ENCODE results near the gene PTBP1.

The PTBP1 gene

DNA sequence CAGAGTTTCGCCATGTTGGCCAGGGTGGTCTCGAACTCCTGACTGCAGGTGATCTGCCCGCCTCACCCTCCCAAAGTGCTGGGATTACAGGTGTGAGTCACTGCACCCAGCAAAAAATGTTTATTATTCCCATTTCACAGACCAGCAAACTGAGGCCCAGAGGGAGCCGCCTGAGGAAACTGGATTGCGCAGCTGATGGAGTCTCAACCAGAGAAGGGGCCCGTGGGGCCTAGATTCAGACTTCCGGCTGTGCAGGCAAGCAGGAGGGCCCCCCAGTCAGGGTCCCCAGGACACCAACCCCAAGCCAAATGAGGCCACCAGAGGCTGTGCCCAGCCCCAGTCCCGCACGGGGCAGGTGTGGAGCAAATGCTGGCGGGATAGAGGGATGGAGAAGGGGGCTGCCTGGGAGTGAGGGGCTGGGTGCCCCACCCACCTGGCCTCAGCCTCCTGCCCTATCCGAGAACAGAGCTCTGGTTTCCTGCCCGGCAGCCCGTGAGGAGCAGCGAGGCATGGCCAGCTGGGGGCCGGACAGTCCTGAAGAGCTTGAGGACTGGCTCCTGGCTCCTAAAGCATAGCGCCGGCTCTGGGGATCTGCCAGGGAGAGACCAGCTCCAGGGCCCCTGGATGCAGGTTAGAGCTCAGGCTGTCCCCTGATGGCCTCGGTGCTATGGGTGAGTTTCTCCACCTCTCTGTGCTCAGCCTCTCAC lies 24.4 kb upstream of the PTBP1 start:
- DNase-seq (ENCODE audit: low read depth) = no peak

DNA sequence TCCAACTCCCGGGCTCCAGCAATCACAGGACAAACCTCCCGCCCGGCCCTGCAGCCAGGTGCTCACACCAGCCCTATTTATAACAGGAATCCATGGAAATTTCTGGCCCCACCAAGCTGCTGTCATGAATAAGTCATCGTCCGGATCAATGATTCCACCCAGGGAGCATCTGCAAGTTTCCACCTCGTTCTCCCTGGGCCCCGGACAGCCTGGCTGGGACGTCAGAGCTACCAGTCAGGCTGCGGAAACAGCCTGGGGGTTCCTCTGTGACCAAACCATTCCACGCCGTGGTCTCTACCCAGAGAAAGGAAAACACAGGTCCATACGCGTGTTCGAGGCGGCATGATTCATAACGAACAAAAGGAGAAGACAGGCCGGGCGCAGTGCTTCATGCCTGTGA lies 20.7 kb upstream of the PTBP1 start:
- DNase-seq (ENCODE audit: low read depth) = no peak

DNA sequence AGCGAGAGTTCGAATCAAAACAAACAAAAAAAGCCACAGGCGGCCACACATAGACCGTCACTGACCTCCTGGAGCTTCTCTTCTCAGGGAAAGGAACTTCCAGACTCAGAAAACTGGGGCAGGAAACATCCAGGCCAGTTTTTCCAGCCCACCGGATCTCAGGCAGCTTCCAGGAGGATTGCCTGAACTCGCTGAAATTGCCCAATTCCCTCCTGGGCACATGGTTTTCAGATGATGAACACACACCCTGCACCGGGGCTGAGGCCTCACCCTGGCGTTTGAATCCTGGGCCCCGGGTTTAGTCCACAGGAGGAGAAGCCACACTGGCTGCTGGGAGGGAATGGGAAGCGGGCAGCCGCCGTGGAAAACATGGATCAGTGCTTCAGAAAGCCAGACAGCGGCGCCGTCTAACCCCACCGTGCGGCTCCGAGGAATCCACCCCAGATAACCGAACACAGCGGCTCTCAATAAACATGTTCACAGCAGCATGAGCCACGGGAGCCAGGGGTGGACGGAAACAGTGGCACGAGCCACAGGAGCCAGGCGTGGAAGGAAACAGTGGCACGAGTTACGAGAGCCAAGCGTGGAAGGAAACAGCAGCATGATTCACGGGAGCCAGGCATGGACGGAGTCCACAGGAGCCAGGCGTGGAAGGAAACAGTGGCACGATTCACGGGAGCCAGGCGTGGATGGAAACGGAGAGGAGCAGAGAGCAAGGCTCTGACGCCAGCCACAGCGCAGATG lies 18.2 kb upstream of the PTBP1 start:
- peak; percentile 96 for DNase-seq (ENCODE audit: low read depth)

DNA sequence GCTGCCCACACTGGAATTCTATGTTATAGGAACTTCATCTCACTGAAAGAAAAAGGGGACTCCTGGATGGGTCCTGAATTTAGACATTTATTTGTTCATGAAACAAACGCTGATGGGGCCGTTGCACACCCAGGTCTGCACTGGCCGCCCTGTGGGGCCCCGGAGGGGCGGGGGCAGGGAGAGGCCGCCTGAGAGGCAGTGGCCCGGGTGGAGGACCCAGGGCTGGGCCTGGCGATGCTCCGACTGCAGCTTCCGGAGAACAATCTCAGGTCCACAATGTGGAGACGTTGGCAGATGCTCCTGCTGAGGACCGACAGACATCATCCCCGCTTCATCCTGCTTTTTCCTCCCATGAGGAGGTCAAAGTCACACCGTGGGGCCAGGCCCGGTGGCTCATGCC lies 16.3 kb upstream of the PTBP1 start:
- no peak for DNase-seq (ENCODE audit: low read depth)

DNA sequence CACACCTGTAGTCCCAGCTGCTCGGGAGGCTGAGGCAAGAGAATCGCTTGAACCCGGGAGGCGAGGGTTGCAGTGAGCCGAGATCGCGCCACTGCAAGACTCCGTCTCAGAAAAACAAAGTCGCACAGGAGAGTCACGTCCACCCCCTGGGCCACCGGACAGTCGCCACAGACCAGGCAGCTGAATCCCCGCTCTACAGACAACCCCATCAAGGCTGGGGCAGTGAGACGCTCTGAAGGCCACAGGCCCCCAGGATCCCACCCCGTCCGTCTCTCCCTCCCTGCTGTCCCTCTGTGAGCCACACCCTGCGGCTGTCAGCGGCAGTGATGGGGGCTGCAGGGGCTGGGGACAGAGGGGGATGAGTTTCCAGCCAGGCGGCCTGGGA lies 15.5 kb upstream of the PTBP1 start:
- DNase-seq (ENCODE audit: low read depth) = no peak

DNA sequence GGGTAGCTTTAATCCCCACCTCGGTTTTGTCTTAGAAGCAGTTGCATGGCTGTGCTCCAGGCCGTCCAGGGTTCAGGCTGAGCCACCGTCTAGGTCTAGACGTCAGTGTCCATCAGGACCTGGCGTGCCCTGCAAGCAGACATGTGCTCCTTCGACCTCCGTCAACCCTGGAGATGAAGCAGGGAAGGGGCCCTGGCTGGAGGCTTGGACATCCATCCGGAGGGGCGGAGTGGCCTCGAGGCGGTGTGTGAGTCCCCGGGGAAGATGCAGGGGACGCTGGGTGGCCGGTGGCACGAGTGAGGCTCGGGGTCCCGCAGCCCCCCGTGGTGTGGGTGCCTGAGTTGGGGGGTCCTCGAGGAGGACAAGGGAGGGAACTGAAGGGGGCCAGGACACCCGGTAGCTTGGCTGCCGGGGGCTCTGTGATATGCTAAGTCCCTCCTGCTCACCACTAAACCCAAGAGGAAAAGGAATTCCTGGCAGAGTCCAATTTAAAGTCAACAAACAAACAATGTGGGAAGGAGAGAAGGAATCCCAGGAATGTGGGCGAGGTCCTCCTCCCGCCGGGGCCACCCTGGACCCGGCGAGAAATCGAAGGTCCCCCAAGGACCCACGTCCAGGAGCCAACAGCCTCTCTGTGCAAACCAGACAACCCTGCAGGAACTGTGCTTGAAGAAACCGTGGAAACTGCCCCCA lies 14.9 kb upstream of the PTBP1 start:
- DNase-seq (ENCODE audit: low read depth) = no peak

DNA sequence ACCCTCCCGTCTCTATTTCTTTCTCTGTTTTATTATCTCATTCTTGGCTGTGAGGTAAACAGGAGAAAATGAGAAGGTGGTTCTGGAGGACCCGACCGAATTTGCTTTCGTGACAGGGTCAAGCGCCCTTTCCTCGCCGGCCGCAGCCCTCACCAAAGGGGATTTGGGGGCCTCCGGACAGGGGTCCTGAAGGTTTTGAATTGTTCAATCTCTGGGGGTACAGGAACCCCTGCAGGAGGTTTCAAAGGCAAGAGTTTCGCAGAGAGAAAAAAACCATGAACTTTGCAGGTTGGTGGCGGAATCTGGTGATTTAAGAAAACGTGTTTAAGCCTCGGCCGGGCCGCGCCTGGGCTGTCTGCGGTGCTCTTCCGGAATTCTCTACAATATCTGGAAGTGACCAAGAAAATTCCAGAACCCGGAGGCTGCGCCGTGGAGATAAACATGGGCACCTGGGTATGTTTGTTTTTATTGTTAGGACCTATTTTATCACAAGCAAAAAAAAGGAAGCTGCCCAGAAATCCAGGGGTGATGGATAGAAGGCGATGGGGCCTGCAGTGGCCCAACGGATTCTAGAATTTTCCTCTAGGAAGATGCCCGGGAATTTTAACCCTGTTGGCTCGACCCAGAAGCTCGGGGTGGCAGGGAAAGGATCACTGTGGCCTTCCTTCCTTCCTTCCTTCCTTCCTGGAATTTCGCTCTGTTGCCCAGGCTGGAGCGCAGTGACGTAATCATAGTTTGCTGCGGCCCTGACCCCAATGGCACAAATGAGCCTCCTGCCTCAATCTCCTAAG lies 14.2 kb upstream of the PTBP1 start:
- DNase-seq (ENCODE audit: low read depth) = no peak

DNA sequence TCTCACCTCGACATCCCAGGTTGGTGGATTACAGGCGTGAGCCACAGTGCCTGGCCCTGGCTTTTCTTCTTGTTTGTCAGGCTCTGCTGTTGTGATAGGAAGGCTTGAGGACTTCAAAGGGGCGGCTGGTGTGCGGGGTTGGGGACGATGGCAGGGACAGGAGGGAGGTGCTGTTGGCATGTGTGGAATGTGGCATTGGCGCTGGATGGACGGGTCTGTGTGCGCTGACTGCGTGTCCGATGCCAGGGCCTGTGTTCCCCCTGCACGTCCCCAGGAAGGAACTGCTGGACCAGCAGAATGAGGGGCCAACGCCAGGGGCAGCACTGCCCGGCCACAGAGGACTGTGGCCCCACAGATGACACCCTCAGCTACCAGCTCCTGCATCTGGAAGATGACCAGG lies 12.7 kb upstream of the PTBP1 start:
- no peak for DNase-seq (ENCODE audit: low read depth)

DNA sequence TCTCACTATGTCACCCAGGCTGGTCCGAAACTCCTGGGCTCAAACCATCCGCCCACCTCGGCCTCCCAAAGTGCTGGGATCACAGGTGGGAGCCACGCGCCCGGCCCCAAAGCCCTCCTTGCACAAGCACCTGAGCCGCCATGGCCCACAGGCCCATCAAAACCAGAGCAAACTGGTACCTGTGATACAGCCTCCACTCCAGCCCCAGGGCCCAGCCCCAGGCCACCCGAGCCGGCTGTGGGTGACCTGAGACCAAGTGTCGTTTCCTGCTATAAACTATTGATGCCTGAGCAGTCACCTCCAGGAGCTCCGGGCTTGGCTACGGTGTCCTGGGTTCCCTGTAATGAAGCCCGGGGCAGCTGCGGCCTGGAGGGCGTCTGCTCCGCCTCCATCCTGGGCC lies 9.7 kb upstream of the PTBP1 start:
- DNase-seq (ENCODE audit: low read depth) = no peak

DNA sequence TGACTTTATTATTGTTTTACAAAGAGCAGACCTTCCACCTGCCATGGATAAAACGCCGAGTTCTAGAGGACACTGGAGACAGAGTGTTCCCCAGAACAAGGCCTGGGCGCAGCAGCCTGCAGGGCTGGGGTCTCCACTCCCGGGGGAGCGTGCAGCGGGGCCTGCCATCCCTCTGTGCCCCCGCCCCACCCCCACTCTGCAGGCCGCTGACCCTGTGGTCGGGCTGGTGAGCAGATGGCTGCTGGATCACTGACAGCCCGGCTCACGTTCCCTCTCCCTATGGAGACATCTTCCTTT lies 8.6 kb upstream of the PTBP1 start:
- no peak for DNase-seq (ENCODE audit: low read depth)

DNA sequence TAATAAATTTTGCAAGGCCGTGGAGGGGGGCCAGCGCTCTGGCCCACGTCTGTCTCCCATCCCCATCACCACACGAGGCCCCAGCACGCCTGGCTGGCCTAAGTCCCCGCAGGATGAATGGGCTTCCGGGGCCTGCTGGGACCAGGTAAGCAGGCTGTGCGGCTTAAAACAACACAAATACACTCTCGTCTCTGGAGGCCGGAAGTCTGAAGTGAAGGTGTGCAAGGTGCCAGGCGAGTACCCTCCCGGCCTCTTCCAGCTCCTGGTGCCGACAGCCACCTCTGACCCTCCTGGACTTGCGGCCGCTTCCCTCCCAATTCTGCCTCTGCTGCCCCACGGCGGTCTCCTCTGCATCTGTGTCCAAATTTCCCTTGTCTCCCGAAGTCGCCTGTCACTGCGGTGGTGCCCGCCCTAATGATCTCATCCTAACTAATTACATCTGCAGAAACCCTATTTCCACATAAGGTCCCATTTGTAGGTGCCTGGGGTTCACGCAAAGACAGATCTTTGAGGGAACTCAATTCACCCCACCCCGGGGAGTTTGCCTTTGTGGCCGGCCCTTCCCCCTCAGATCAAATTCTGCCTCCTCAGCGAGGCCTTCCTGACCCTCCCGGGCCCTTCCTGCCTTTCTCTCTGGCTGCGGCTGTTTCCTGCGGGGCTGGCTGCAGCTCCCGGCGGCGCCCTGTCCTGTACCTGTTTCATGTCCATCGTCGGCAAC lies 8.1 kb upstream of the PTBP1 start:
- DNase-seq (ENCODE audit: low read depth) = no peak

DNA sequence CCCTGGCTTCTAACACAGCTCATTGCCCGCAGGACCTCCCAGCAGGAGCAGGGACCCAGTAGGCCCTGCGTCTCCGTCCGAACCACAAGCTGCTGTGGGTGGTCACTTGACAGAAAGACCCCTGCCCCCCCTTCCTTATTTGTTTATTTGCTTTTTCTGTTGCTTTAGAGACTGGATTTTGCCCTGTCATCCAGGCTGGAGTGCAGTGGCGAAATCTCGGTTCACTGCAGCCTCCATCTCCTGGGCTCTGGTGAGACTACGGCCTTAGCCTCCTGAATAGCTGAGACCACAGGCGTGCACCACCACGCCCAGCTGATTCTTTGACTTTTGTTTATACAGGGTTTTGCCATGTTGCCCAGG lies 7.6 kb upstream of the PTBP1 start:
- DNase-seq (ENCODE audit: low read depth) = no peak

DNA sequence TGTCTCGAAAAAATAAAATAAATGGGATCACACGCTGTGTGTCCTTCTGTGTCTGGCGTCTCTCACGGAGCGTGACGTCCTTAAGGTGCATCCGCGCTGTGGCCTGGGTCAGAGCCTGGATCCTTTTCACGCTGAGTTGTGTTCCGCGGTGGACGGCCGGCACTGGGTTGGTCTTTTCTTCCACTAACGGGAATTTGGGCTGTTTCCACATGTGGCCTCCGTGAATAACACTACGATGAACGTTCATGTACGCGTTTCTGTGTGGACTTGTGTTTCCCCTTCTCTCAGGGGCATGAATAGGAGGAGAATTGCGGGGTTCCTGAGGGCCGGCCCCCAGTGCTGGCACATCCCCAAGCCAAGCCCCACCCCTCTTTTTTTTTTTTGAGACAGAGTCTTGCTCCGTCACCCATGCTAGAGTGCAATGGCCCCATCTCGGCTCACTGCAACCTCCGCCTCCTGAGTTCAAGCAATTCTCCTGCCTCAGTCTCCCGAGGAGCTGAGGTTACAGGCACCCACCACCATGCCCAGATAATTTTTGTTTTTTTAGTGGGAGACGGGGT lies 6.2 kb upstream of the PTBP1 start:
- DNase-seq (ENCODE audit: low read depth) = no peak

DNA sequence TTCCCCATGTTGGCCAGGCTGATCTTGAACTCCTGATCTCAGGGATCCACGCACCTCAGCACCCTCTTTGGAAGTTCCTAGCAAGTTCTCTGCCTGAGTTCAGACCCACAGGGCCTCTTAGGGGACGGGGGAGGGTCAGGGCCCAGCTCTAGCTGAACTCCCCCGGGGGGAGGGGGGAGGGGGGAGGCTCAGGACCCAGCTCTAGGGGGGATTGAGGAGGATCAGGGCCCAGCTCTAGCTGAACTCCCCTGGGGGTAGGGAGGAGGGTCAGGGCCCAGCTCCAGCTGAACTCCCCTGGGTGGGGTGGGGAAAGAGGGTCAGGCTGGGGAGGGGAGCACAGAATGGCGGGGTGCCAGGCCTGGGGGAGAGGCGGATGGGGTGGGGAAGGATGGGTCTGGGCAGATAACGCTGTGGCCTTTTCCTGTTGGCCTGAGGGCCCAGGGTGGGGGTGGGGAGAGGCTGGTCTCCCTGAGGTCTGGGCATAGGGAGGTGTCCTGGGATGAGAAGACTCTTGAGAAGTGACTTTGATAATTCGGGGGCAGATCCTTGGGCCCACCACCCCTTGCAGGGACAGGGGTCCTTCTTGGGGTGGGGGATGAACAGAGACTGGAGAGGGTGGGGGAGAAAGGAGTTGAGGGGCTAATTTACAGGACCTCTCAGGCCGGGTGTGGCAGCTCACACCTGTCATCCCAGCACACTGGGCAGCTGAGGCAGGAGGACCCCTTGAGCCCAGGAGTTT lies 5.5 kb upstream of the PTBP1 start:
- DNase-seq (ENCODE audit: low read depth) = no peak

DNA sequence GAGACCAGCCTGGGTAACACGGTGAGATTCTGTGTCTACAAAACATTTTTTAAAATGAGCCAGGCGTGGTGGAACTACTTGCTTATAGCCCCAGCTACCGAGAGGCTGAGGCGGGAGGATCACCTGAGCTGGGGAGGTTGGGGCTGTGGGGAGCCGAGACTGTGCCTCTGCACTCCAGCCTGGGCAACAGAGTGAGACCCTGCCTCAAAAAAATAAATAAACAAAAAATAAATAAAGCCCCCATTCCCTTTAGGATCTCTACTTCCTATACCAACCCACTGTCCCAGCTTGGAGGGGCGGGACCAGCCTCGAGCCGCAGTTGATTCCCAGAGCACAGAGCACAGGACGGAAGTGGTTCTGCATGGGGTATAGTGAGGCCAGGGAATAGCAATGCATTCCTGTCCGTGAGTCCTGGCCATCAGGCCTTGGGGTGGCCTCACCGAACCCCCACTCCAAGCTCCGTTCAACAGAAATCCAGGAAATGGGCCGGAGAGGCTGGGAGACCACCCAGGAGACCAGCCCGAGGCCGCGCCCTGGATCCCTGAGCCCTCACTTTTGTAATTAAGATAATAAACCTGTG lies 4.9 kb upstream of the PTBP1 start:
- no peak for DNase-seq (ENCODE audit: low read depth)

DNA sequence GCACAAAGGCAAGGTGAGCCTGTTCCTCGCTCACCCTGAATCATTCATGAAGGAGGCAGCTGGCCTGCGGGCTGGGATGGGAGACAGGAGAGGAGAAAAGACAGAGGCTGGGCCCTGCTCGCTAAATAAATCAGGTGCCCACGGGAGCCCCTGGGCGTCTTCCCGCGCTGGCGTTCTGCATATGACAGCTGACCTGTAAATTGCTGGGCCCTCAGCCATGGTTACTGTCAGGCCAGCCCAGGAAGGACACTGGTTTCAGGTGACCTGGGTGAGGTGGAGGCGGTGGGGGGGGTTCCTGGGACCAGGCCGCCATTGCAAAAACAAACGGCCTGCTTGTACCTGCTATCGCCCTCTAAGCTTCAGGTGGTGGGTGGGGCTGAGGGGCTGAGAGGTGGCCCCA lies 3.4 kb upstream of the PTBP1 start:
- no peak for DNase-seq (ENCODE audit: low read depth)

DNA sequence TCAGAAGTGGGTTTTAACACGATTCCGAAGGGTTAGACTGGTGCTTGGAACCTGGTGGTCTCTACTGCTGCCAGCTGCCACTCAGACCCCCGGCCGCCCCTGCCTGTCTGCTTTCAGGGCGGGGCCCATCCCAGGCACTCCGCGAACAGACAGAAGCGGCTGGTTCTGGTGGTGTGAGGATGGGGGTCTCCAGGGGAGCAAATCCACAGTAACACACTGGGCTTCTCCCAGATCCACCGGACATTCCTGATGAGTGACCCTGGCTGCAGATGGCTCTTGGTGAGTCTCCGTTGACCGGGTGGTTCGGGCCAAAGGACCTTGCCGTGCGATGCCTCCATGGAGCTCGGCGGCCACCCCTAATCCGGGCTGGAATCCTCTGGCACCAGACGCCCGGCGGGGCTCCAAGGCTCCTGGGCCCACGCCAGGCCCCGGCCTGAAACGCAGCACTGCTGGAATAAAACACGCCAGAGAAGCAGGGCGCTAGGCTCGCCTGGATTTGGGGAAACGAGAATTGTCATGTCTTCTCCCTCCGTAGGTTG lies 2.1 kb upstream of the PTBP1 start:
- no peak for DNase-seq (ENCODE audit: low read depth)

DNA sequence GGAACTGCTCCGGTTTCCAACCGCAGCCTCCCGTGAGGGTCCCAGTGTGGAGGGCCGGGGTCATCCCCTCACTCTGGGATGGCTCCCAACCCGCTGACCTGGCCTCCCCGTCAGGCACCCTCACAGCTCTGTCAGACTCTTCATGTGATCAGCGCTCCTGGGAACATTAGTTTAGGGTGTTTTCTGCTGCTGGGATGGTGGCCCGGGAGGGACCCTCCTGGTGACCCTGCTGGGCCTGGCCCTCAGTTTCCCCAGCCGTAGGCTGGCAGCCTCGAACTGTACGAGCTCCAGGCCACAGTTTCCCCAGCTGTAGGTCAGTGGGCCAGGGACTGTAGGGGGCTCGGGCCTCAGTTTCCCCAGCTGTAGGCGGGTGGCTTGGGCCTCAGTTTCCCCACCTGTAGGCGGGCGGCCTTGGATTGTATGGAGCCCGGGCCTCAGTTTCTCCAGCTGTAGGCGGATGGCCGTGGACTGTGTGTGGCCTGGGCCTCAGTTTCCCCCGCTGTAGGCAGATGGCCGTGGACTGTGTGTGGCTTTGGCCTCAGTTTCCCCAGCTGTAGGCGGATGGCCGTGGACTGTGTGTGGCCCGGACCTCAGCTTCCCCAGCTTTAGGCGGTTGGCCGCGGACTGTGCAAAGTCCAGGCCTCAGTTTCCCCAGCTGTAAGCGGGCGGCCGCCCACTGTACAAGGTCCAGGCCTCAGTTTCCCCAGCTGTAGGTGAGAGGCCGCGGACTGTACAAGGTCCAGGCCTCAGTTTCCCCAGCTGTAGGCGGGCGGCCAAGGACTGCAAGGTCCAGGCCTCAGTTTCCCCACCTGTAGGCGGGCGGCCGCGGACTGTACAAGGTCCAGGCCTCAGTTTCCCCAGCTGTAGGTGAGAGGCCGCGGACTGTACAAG lies 1.3 kb upstream of the PTBP1 start:
- no peak for DNase-seq (ENCODE audit: low read depth)

Measured in stromal cell of bone marrow (primary cell).